T follicular helper cell (primary cell): Measurements from ENCODE around the gene BARX2.
"Not testable (repeated sequence)": the region's sequence is repeated elsewhere in the genome, so short reads cannot be mapped to it uniquely, and the experiment has no call there.

Experiments
- DNase-seq: peaks from one replicate; pipeline ENCODE4 v3.0.0-alpha.2; 2020; ENCODE audit warnings: low read depth
- total RNA-seq, 2 experiments: gene quantifications; one replicate each; lab custom pipeline; 2026; lab: John Stamatoyannopoulos, UW

The BARX2 gene
- 0 to 0.04 reads per million in 2 experiments for total RNA-seq

GRCh38 chr11:129375751-129376657 is at the start of gene BARX2:
BARX2 (plus strand) TSS chr11:129375848; CDS start chr11:129376036, 188 bp downstream.
- DNase-seq, result no peak

DNA sequence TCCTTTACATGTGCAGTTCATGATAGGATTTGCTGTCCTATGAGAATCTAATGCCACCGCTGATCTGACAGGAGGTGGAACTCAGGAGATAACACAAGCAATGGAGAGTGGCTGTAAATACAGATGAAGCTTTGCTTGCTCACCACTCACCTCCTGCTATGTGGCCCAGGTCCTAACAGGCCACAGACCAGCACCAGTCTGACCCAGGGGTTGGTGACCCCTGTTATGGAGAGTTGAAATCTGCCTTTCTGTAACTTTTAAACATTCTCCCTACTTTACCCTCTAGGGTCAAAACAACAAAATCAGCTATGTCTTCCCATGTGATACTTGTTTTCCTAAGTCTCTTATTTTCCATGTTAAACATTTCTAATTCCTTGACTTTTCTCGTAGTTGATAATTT is 48.7 kb upstream of the BARX2 start:
- no peak for DNase-seq

DNA sequence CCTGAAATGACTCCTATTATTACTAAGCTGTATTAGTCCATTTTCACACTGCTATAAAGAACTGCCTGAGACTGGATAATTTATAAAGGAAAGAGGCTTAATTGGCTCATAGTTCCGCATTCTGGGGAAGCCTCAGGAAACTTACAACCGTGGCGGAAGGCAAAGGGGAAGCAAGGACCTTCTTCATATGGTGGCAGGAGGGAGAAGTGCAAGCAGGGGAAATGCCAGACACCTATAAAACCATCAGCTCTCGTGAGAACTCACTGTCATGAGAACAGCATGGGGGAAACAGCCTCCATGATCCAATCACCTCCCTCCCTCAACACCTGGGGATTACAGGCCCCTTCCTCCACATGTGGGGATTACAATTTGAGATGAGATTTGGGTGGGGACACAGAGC is 47.9 kb upstream of the BARX2 start:
- not testable (repeated sequence) for DNase-seq

DNA sequence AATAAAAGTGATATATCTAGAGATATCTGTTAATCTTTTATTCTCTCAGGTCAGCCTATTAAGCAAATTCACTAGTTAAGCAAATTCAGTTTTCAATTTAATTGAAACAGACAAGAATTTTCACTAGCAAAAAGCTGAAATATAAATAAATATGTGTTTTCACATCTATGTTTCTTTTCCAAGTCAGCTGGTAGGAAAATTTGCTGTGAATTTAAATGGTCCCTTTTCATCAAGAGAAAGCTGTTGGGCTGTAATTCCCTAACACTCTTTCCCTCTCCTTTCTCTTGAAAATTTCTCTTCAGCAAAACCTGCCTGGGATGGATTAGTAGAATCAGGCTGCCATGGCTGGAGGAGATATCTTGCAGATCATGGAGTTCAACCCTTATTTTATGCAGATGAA is 46.9 kb upstream of the BARX2 start:
- no peak for DNase-seq

- no peak for DNase-seq
Measured at GRCh38 chr11:129331217-129331616, 44.4 kb upstream of the BARX2 start.

GRCh38 chr11:129331871-129332274 is 43.8 kb upstream of the BARX2 start:
- peak; percentile 41 for DNase-seq

DNA sequence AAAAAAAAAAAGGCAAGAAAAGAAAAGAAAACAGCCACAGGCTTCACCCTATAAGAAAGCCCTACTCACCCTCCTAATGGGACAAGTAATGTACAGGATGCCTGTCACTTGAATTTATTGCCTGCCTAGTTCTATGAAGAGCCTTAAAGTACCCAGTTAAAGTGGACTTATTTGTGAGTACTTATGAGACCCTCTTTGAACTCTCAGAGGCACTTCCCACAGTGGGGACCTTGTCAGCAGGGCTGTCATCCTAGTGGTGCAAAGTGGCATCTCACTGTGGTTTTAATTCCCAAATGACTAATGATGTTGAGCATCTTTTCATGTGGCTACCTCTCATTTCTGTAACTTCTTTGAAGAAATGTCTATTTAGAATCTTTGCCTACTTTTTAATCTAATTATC is 41.8 kb upstream of the BARX2 start:
- no peak for DNase-seq

DNA sequence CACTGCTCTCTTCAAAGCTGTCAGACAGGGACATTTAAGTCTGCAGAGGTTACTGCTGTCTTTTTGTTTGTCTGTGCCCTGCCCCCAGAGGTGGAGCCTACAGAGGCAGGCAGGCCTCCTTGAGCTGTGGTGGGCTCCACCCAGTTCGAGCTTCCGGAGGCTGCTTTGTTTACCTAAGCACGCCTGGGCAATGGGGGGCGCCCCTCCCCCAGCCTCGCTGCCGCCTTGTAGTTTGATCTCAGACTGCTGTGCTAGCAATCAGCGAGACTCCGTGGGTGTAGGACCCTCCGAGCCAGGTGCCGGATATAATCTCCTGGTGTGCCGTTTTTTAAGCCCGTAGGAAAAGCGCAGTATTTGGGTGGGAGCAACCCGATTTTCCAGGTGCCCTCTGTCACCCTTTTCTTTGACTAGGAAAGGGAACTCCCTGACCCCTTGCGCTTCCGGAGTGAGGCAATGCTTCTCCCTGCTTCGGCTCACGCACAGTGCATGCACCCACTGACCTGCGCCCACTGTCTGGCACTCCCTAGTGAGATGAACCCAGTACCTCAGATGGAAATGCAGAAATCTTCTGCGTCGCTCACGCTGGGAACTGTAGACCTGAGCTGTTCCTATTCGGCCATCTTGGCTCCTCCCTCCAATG is 31.2 kb upstream of the BARX2 start:
- DNase-seq, result not testable (repeated sequence)

GRCh38 chr11:129346916-129347315 is 28.7 kb upstream of the BARX2 start:
- DNase-seq, result no peak

- DNase-seq, result no peak
Measured at GRCh38 chr11:129348813-129349212, 26.8 kb upstream of the BARX2 start.

GRCh38 chr11:129352676-129353075 is 23.0 kb upstream of the BARX2 start:
- DNase-seq, result no peak

DNA sequence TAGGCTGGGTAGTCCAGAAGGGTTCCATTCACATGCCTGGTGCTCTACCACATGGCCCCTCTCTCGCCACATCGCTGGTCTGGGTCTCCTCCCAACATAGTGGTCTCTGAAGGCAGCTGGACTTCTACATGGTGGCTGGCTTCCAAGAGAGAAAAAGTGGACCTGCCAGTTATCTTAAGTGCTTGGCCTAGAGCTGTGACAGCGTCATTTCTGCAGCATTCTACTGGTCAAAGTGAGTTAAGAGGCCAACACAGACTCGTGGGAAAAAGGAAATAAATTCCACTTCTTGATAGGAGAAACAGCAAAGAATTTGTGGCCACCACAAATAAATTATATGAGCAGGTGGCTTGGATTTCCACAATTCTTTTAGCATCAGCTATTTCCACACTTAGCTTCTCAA is 21.0 kb upstream of the BARX2 start:
- no peak for DNase-seq

DNA sequence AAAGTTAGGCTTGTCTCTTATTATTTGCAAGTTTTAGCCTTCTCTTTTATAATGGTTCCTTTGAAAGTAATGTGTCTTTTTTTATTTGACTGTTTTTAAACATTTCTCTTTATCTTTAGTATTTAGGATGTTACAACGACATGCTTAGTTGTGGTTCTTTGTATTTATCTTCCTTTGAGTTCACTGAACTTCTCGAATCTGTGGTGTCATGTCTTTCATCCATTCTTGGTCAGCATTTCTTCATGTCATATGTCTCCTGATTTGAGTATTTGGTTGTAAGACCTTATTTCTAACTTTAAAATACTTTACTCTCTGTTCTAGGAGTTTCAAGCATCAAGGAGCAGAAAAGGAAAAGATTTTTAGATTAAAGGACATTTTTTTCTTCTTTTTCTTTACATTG is 15.9 kb upstream of the BARX2 start:
- DNase-seq, result no peak

GRCh38 chr11:129364143-129364654 is 11.4 kb upstream of the BARX2 start:
- peak; percentile 58 for DNase-seq

DNA sequence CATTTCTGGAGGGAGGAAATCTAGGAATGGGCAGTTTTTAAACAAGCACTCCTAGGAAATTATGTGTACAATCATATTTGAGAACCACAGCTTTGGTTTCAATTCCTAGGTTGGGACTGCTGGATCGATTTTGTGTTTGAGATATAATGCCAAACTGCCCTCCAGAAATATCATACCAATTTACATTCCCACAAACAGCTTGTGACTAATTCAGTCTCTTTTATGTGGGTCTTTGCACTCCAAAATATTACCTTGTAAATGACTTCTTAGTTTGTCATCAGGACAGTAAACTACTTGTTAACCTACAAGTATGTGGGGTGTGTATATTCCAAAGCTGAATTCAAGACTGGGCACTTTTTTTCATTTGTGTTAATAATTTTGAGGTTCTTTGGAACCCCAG is 9.8 kb upstream of the BARX2 start:
- DNase-seq, result no peak

GRCh38 chr11:129366737-129367597 is 8.7 kb upstream of the BARX2 start:
- no peak for DNase-seq

- DNase-seq, result no peak
Measured at GRCh38 chr11:129368889-129369672, 6.6 kb upstream of the BARX2 start.

DNA sequence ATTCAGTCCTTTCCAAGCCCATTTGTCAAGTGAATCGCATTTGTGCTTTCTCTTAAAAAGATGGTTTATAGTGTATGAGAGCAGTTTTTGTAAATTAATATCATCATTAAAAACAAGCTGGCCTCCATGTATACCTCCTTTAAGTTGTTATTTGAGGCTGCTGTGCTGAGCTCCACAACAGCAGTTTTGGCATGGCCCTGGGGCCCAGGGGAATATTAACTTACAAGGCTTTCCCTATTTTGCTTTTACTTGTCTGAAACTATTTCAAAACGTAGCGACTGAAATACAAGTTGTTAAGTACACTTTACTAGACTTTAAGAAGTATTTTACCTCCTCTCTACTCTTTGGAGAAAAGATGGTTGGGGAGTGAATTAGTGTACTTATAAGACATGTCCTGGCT is 4.9 kb upstream of the BARX2 start:
- DNase-seq, result no peak

- no peak for DNase-seq
Measured at GRCh38 chr11:129372609-129373488, 2.8 kb upstream of the BARX2 start.

GRCh38 chr11:129373489-129373953 is 2.1 kb upstream of the BARX2 start:
- no peak for DNase-seq
